SK-N-MC (cell line): Measurements from ENCODE around the gene EDARADD.

Experiments used
- EZH2 ChIP-seq: fragments of 200-600 bp; sonication (generic); IDR thresholded peaks from one replicate; pipeline ENCODE4 v1.6.1; 2017; ENCODE audit warnings: antibody characterized with exemption
- FOXP2 ChIP-seq: optimal IDR thresholded peaks from 2 replicates; pipeline ENCODE3; 2011; ENCODE audit warnings: mild to moderate bottlenecking, moderate library complexity; ENCODE audit not compliant: insufficient read depth; ENCODE audit errors: extremely low read length, control extremely low read depth
- POLR2AphosphoS5 ChIP-seq: IDR thresholded peaks from 2 replicates; pipeline ENCODE4 v1.6.1; 2012; ENCODE audit warnings: mild to moderate bottlenecking, low read depth, low read length, borderline replicate concordance

DNA sequence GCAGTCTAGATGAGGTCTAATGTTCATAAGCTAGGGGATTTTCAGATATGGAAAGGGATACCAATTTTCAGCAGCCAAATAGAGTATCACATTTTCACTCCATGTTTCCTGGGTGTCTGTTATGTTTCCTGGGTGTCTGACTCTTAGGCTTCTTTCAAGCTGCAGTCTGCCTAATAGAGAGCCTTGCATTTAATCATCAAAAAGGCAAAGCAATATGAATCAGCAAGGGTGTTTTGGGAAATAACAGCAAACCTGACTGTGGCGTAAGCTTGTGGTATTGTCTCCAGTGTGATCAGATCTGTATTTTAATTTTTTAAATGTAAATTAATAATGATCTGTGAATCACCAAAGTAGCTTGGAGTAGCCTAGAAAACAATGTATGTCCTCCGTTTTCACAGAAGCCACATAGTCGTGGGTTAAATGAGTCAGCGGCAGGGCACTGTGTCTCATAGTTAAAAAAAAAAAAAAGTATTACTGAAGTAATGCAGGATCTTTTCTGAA lies 140.1 kb downstream of the EDARADD start:
- TF ChIP-seq EZH2 = no peak
- no peak for TF ChIP-seq POLR2AphosphoS5
- TF ChIP-seq FOXP2 = no peak
